GM21447 (cell line): Measurements from ENCODE around the gene SEC24B.
A peak's percentile ranks its signal among the peaks of the same experiment; 100 is the strongest.
"Not testable (repeated sequence)": the region's sequence is repeated elsewhere in the genome, so short reads cannot be mapped to it uniquely, and the experiment has no call there.

Source experiments
- ATAC-seq: cut with Tn5 transposase; IDR thresholded peaks from one replicate; pipeline ENCODE4 v1.9.1; 2021; ENCODE audit not compliant: unreplicated experiment

SEC24B gene

GRCh38 chr4:109432203-109432602 is 1.4 kb upstream of the SEC24B start:
- ATAC-seq = no peak

- no peak for ATAC-seq
These were observed 919 bp upstream of the SEC24B start for GRCh38 chr4:109432696-109433095.

DNA sequence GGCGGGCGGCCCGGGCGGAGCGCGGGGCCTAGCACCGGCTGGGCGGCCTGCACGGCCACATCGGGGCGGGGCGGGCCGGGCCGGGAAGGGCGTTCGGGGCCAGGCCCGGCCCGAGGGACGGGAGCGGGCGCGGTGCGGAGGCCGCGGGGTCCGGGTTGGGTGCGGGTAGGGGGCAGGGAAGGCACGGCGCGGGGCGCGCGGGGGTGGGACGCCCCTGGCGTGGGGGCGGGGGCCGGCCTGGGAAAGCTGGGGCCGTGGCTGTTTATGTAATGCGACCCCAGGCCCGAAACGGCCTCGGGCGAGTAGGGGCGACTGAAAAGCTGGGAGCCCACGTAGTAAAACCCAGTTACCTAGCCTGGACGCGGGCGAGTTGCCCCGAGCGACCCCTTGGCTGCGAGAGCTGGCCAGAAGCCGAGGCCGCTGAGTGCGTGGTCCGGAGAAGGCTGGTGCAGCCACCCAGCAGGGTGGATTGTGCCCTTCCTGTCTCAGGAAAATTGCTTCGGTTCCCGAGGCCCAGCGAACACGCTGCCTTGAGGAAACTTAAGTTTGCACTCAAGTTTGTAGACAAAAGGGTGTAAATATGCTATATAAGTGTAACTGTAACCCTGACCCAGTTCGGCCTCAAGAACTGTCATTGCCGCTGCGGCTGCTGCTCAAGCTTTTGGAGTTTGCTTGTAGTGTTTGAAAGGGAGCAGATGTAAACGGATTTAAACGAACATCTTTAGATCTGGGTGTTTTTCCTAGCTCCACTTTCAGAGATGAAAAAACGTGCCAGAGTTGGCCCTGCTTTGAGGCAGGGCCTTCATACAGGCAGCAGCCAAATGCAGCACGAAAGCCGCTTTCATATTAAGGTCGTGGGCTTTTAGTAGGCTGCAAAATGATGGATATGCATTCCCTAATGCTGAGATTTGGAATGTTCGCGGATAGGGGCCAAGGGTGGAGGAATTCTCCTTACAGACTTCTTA is 674 bp downstream of the SEC24B start:
- peak; percentile 43 for ATAC-seq

GRCh38 chr4:109435635-109436034 is 2.0 kb downstream of the SEC24B start:
- ATAC-seq = no peak

- no peak for ATAC-seq
These were observed 2.9 kb downstream of the SEC24B start for GRCh38 chr4:109436504-109436903.

- ATAC-seq = no peak
These were observed 7.3 kb downstream of the SEC24B start for GRCh38 chr4:109440948-109441347.

GRCh38 chr4:109441862-109442458 is 8.3 kb downstream of the SEC24B start:
- no peak for ATAC-seq

DNA sequence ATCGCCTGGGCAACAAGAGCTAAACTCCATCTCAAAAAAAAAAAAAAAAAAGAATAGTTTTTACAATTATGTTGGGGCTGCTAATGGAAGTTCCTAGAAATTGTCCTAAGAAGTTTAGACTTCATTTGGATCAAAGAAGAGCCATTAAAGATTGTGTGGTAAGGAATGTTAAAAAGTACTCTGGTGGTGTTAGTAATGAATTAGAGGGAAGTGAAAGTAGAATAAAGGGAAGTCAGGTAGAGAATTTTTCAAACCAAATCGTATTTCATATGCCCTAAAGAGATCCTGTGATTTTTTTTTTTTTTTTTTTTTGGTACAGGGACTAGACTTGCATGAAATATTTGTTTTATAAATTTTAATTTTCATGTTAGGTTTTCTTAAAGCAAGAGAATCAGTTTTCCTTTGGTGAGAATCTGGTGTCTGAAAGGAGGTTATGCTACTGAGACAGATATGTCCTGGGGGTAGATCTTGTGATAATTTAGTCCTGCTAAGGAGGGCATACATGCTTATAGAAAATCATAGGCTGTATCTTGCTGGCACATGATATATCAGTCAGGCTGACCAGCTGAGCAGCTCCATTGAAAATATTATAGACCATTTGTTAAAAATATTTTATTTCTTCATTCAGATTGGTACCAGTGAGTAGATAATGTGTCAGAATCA is 10.7 kb downstream of the SEC24B start:
- ATAC-seq = peak; percentile 67

DNA sequence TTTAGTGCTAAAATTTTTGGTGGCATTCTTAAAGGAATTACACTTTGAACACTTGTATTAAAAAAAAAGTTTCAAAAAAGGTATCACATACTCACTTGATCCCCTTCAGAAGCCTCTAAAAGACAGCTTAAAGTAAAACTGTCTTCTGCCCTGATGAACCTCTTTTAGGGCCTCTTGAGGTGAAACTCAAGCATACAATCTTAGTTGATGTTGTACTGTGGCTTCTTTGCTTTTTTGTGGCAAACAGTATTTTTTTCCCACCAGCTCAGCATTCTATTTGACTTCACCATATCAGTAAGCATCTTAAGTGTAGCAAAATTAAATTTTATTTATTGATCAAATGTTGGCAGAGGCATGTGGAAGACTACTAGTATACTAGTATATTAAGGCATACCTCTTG is 13.7 kb downstream of the SEC24B start:
- no peak for ATAC-seq

DNA sequence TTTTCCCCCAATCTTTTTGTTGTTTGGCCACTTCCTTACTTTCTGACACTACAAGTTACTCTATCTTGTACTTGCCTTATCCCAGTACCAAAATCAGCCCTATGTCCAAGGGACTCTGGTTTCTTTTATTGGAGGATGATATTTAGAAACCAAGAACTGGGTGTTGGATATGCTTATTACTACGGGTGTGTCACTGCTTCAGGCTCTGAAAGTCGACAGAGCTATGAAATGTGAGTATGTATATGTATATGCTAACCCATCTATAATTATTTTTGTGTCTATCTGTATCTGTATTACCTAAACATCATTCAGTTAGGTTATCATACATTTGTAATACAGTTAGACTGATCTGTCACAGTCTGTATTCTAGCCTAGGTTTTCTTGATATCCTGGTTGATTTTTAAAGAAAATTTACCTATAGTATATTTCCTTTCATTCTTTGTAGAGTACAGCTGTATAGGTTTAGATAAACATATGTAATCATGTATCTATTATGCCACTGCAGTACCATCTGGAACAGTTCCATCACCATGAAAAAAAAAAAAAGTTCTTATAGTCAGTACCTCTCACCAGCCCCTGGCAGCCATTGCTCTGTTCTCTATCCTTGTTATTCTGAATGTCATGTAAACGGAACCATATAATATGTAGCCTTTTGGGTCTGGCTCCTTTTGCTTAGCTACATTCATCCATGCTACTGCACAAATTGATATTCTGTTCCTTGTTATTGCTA is 18.1 kb downstream of the SEC24B start:
- ATAC-seq = no peak

DNA sequence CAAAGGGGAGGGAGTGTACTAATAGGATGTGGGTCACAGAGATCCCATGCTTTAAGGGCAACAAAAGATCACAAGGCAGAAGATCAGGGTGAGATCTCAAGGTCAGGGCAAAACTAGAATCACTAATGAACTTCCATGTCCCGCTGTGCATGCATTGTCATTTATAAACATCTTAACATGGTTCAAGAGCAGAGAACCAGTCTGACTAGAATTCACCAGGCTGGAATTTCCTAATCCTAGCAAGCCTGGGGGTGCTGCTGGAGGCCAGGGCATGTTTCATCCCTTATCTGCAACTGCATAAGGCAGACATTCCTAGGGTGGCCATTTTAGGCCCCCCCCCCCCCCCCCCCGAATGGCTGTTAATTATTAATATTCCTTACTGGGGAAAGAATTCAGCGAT is 19.5 kb downstream of the SEC24B start:
- ATAC-seq = not testable (repeated sequence)

- no peak for ATAC-seq
These were observed 28.7 kb downstream of the SEC24B start for GRCh38 chr4:109462297-109462696.

DNA sequence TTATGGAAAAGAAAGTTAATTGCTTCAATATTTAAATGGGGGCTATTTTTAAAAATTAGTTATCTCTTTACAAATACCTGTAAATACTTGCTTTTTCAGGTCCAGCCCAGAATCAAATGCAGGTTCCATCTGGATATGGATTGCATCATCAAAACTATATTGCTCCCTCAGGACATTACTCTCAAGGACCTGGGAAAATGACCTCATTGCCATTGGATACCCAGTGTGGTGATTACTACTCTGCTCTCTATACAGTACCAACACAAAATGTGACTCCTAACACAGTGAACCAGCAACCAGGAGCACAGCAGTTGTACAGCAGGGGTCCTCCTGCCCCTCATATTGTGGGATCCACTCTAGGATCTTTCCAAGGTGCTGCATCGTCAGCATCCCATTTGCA is 29.2 kb downstream of the SEC24B start:
- no peak for ATAC-seq

- no peak for ATAC-seq
These were observed 31.5 kb downstream of the SEC24B start for GRCh38 chr4:109465069-109465468.

DNA sequence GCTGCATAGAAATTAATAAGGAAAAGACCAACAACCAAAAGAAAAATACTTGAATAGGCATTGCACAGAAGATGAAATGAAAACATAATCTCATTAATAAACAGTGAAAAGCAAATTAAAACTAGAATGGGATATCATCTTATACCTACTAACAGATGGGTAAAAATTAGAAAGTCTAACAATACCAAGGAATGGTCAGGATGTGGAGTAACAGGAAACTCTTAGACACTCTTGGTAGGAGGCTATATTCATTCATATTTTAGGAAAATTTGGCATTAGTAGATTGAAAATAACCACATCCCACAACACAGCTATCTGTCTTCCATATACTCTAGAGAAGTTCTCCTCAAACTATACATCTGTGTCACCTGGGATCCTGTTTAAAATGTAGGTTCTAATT is 36.3 kb downstream of the SEC24B start:
- ATAC-seq = no peak

DNA sequence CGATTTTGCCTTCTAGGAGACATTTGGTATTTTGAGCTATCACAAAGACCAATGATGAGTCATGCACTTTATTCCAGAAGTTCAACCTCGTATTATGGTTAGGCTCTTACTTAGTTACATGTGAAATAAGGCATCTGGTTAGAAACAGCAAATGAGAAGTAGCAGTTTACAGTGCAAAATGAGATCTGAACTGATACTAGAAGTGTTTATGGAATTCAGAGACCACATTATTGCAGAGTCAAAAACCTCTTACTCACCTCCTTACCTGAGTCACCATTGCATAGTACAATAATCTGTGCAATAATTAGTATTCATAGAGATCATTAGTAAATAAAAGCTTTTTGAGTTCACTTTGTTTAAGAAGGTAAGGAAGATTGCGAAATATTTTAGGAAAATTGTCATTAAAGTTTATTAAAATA is 38.7 kb downstream of the SEC24B start:
- ATAC-seq = no peak

GRCh38 chr4:109473824-109474223 is 40.2 kb downstream of the SEC24B start:
- no peak for ATAC-seq

GRCh38 chr4:109486007-109486406 is 52.4 kb downstream of the SEC24B start:
- no peak for ATAC-seq

DNA sequence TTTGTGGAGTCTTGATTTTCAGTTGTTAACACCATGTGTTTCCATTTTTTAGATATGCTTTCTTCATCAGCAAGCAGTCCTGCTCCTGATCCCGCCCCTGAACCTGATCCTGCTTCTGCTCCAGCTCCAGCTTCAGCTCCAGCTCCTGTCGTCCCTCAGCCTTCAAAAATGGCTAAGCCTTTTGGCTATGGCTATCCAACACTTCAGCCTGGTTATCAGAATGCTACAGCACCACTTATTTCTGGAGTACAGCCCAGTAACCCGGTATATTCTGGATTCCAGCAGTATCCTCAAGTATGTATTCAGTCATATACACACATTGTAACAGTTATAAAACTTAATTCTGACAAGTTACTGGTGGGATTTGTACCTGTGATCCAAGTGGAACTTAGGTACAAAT is 60.9 kb downstream of the SEC24B start:
- ATAC-seq = no peak

- ATAC-seq = no peak
These were observed 61.9 kb downstream of the SEC24B start for GRCh38 chr4:109495514-109495913.

DNA sequence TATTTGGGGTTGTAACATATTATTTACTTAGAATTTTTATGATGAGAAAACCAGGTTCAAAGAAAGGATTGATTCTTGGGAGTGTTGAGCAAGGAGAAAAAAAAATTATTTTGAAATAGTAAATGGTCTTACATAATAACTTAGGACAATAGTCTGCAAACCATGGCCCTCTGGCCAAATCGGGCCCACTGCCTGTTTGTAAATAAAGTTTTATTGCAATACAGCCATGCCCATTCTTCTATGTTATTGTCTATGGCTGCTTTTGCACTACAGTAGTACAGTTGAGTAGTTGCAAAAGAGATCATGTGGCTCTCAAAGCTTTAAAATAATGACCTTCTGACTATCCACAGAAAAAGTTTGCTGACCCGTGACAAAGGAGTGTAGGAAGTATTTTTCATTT is 63.3 kb downstream of the SEC24B start:
- ATAC-seq = no peak
